ENCODE measurements around the gene ATP2C2. TPM values are rescaled to one million over a fixed set of nuclear protein-coding genes. Genes with fewer than 3 reads are reported as not detected.
"Not testable (repeated sequence)": the region's sequence is repeated elsewhere in the genome, so short reads cannot be mapped to it uniquely, and the experiment has no call there.

Gene ATP2C2
- total and polyA plus RNA-seq, 2 of the 8 experiments (the other 6 are each of a cell fraction or from before 2014, with no cell fraction given), result 1.2 to 2.8 TPM

DNA sequence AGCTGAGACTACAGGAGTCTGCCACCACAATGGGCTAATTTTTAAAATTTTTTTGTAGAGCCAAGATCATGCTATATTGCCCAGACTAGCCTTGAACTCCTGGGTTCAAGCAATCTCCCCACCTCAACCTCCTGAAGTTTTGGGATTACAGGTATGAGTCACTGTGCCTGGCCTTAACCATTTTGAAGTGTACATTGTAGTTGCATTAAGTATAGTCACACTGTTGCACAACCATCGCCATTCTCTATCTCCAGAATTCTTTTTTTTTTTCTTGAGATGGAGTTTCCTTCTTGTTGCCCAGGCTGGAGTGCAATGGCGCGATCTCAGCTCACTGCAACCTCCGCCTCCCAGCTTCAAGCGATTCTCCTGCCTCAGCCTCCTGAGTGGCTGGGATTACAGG is 35.1 kb downstream of the ATP2C2 start:
- H3K9me3 ChIP-seq (ENCODE audit: insufficient read depth in 2 of 2, low read depth in 1 of 2, low read length in 1 of 2); POLR2A ChIA-PET (ENCODE audit: partially characterized antibody); H3K23me2 ChIP-seq (ENCODE audit: low read depth, low read length); FAIRE-seq; H3K4me2 ChIP-seq (ENCODE audit: insufficient read depth in 1 of 2, low read depth in 2 of 2, low read length in 2 of 2); H2BK5ac ChIP-seq (ENCODE audit: low read depth, low read length); H3K79me1 ChIP-seq (ENCODE audit: low read depth, low read length); H3K14ac ChIP-seq (ENCODE audit: insufficient read length); H3K4me1 ChIP-seq (replicated peaks in 1 of 4; ENCODE audit: control insufficient read depth in 3 of 4, insufficient read depth in 4 of 4, low read length in 3 of 4); H2AFZ ChIP-seq (ENCODE audit: low read length); H3K4me3 ChIP-seq (ENCODE audit: extremely low read depth in 1 of 4, insufficient read depth in 2 of 4, low read depth in 3 of 4, low read length in 4 of 4); H2AK5ac ChIP-seq (ENCODE audit: low read depth, low read length); DNase-seq (ENCODE audit: low read depth in 1 of 2, low spot score in 2 of 2); H4K8ac ChIP-seq (ENCODE audit: extremely low read depth, insufficient read depth, low read length); H2BK20ac ChIP-seq (ENCODE audit: low read length); H3K36me3 ChIP-seq (ENCODE audit: control insufficient read depth in 2 of 4, insufficient read depth in 4 of 4, low read length in 3 of 4); H4K91ac ChIP-seq (replicated peaks; ENCODE audit: insufficient read length, low read length); H3K27ac ChIP-seq (ENCODE audit: low read depth, low read length); H2BK15ac ChIP-seq (ENCODE audit: low read length); H3K4ac ChIP-seq (replicated peaks; ENCODE audit: insufficient read length, low read depth, low read length); H3K18ac ChIP-seq (ENCODE audit: extremely low read depth, low read length); H4K20me1 ChIP-seq (replicated peaks in 1 of 2; ENCODE audit: control insufficient read depth in 1 of 2, insufficient read depth in 2 of 2, low read length in 2 of 2); H2BK120ac ChIP-seq (replicated peaks; ENCODE audit: low read depth, low read length); H3K23ac ChIP-seq (ENCODE audit: insufficient read length); H3K79me2 ChIP-seq (ENCODE audit: control insufficient read depth in 1 of 2, insufficient read depth in 2 of 2, low read length in 2 of 2); H4K5ac ChIP-seq (ENCODE audit: insufficient read length, low read depth, low read length); H3K56ac ChIP-seq (replicated peaks; ENCODE audit: insufficient read length, low read depth, low read length); H2BK12ac ChIP-seq (ENCODE audit: low read depth, low read length); H3K27me3 ChIP-seq (replicated peaks in 1 of 4; ENCODE audit: control insufficient read depth in 3 of 4, extremely low read depth in 1 of 4, insufficient read depth in 3 of 4, low read length in 3 of 4); H3K9ac ChIP-seq (replicated peaks in 1 of 4; ENCODE audit: extremely low read depth in 1 of 4, low read depth in 3 of 4, low read length in 3 of 4): not testable (repeated sequence)
- CTCF ChIA-PET (ENCODE audit: partially characterized antibody), result interaction anchor here (0.7 kb wide), 1 partner anchor 282 kb away, joined by 3 read pairs; no protein-coding TSS in a partner anchor
- WGBS, 2 experiments (ENCODE audit: extremely low coverage in 1 of 2, insufficient coverage in 1 of 2, insufficient read length in 1 of 2, insufficient replicate concordance in 2 of 2, low coverage in 1 of 2, low lambda C conversion rate in 2 of 2, missing lambda C conversion rate in 1 of 2), result 95% methylated on average over 5 of the region's 5 CpGs; no CpG with 5 or more reads in 1 of the 2 experiments

Data from H1 (cell line).